Esophagus (tissue), 2 donors: ENCODE measurements around the gene CYFIP1. TPM values are rescaled to one million over a fixed set of nuclear protein-coding genes. Genes with fewer than 3 reads are reported as not detected.

Experiments
- H3K27ac ChIP-seq, 2 donors: one replicate each; pipeline ENCODE4 v1.5.1; 2013; ENCODE audit warnings: low read depth in 2 of 2, mild to moderate bottlenecking in 2 of 2, inconsistent platforms in 1 of 2, low read length in 1 of 2, moderate library complexity in 1 of 2
- H3K27me3 ChIP-seq, 2 donors: one replicate each; pipeline ENCODE4 v1.6.1; 2013; ENCODE audit warnings: low read length in 2 of 2, control low read depth in 1 of 2, mild to moderate bottlenecking in 1 of 2; ENCODE audit not compliant: insufficient read depth in 2 of 2, control insufficient read depth in 1 of 2
- H3K36me3 ChIP-seq, 2 donors: one replicate each; pipeline ENCODE4 v1.6.1; 2013; ENCODE audit warnings: low read length in 1 of 2; ENCODE audit not compliant: control insufficient read depth in 2 of 2, insufficient read depth in 2 of 2
- H3K4me1 ChIP-seq, 2 donors: one replicate each; pipeline ENCODE4 v1.6.1; 2013; ENCODE audit warnings: low read length in 1 of 2; ENCODE audit not compliant: control insufficient read depth in 2 of 2, insufficient read depth in 2 of 2
- H3K4me3 ChIP-seq, 2 donors: one replicate each; pipeline ENCODE4 v1.5.1; 2013; ENCODE audit warnings: low read length in 2 of 2, mild to moderate bottlenecking in 2 of 2, low read depth in 1 of 2, moderate library complexity in 1 of 2
- H3K9me3 ChIP-seq, 2 donors: one replicate each; pipeline ENCODE4 v1.6.1; 2013; ENCODE audit warnings: mild to moderate bottlenecking in 2 of 2, low read depth in 1 of 2, low read length in 1 of 2, moderate library complexity in 1 of 2; ENCODE audit not compliant: control insufficient read depth in 2 of 2, insufficient read depth in 1 of 2
- WGBS, 2 donors: extraction: QIAGEN DNeasy Blood & Tissue Kit; methylation state at CpG; one replicate each; pipeline ENCODE4 v1.1.7; 2013; 5-methylcytosine and 5-hydroxymethylcytosine counted together
- polyA plus RNA-seq, 2 donors: library from polyadenylated mRNA; stranded (reverse); fragments of 200-250 nt; gene quantifications; one replicate each; pipeline ENCODE4 v1.2.3, GENCODE V29; 2013
- donor health status: healthy with polysubstance abuse.
- donor health status: Bipolar disorder and iron deficiency.

The CYFIP1 gene
- polyA plus RNA-seq, 2 donors = 32.1 to 44.3 TPM

DNA sequence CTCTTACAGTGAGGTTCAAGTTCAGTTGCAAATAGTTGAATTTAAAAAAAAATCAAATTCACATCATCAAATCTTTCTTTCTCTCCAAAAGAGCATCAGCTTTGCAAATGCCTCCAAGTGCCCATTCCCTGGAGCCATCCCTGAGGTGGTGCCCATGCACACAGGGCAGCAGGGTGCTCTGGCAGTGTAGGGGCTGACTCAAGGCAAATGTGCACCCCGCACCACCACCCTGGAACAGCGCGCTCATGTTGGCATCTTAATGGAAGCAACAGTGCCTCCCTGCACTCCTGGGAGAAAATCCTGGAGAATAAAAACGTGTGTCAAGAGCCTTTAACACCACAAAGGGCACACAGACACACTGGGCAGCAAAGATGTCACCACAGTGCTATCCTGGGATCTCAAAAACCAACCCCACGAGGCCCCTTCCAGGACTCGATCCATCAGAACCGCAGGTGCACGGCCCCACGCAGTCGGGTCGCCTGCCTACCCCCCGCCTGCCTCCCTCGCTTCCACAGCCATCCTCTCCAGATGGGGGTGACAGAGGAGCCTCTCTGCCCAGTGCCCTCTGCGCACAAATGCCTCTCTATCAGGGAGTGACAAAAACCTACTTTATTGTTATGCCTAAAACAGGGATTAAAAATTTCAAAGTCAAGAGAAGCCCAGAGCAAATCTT, 90.9 kb downstream of the CYFIP1 start:
- 94% methylated on average over 14 of the region's 14 CpGs for WGBS, 2 donors
- Histone ChIP-seq H3K36me3 (peaks cover 11 to 32% of the 10 kb centered on the region in 2 donors), H3K4me1 (no peaks in the 10 kb centered on the region)

DNA sequence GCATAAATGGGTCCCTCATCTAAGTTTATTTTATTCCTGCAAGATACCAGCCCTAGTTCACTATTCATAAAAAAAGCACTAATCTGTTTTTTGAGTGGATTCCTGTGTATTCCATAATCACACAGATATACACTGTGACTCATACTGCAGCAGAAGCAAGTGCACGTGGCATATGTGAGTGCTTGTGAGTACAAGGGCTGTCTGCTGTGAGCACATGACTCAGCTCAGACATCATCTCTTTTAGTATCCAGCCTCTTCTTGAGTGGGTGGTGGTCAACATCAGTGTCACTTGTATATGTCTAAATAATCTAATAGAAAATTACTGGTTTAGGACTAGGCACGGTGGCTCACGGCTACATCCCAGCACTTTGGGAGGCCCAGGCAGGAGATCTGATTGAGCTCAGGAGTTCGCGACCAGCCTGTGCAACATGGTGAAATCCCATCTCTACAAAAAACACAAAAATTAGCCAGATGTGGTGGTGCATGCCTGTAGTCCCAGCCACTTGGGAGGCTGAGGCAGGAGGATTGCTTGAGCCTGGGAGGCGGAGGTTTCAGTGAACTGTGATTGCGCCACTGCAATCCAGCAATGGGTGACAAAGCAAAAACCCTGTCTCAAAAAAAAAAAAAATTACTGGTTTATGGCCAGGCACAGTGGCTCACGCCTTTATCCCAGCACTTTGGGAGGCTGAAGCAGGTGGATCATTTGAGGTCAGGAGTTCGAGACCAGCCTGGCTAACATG, 91.9 kb downstream of the CYFIP1 start:
- Histone ChIP-seq H3K9me3 (no peaks in the 10 kb centered on the region), H3K4me1 (no peaks in the 10 kb centered on the region), H3K27me3 (no peaks in the 10 kb centered on the region), H3K4me3 (no peak overlapping the region), H3K36me3 (peaks cover 11 to 26% of the 10 kb centered on the region in 2 donors), H3K27ac (no peak overlapping the region)
- 85 to 90% methylated on average over 9 of the region's 9 CpGs for WGBS, 2 donors

More for the DNA sequence above, 90.9 kb downstream of the CYFIP1 start:
- Histone ChIP-seq H3K27ac (no peak overlapping the region), H3K9me3 (no peaks in the 10 kb centered on the region), H3K27me3 (no peaks in the 10 kb centered on the region), H3K4me3 (no peak overlapping the region)

DNA sequence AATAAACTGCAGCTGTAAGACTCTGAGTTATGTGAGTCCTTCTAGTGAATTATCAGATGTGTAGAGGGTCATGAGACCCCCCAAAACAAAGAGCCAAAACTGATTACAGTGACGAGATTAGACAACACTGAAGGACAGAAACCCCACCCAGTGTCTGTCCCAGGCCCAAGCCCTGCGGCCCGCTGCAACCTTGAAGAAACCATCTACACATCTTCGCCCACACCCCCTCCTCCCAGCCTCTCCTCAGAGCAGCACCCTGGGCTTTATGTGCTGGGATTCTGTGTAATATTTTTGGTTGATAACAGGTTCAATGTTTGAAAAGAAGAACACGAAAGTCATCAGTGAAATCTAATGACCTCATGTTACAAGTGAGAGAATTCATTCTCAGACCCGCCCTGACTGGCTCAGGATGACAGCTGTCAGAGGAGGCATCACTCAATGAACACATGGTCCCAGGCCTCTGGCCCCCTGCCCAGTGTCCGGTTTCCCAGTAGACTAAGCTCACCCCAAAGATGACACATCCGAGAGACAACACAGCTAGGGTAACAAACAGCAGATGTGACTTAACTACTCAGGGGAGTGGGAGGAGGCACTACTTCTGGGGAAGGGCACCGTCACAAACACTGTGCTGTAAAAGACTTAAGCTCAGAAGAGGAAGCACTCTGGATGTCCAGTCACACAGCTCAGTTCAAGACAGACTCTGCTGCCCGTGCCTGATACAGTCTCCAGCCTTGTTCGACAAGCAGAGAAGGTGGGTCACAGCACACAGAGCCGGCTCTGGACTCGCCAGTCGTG, 92.8 kb downstream of the CYFIP1 start:
- peaks cover 10 to 25% of the 10 kb centered on the region in 2 donors for H3K36me3 ChIP-seq
- no peak overlapping the region for H3K4me3 ChIP-seq
- no peak overlapping the region for H3K27ac ChIP-seq
- no peaks in the 10 kb centered on the region for H3K4me1 ChIP-seq
- 84 to 87% methylated on average over 14 of the region's 14 CpGs for WGBS, 2 donors
- H3K9me3 ChIP-seq = no peaks in the 10 kb centered on the region
- H3K27me3 ChIP-seq = no peaks in the 10 kb centered on the region

DNA sequence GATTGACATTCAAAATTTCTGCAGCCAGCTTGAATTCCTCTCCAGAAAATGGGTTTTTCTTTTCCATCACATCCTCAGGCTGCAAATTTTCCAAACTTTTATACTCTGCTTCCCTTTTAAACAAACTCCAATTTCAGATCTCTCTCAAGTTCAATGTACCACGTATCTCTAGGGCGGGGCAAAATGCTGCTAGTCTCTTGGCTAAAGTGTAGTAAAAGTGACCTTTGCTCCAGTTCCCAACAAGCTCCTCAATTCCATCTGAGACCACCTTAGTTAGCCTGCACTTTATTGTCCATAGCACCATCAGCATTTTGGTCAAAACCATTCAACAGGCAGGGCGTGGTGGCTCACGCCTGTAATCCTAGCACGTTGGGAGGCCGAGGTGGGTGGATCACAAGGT, 95.0 kb downstream of the CYFIP1 start:
- WGBS, 2 donors = 91 to 97% methylated on average over 6 of the region's 6 CpGs

DNA sequence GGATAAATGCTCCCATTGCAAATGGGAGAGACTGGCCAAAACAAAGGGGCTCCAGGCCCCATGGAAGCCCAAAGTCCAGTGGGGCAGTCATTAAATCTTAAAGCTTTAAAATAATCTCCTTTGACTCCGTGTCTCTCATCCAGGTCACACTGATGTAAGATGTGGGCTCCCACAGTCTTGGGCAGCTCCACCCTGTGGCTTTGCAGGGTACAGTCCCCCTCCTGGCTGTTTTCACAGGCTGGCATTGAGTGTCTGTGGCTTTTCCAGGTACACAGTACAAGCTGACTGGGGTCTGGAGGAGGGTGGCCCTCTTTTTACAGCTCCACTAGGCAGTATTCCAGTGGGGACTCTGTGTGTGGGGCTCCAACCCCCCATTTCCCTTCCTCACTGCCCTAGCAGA, 95.8 kb downstream of the CYFIP1 start:
- Histone ChIP-seq H3K27ac (no peak overlapping the region), H3K4me3 (no peak overlapping the region), H3K4me1 (no peaks in the 10 kb centered on the region), H3K27me3 (no peaks in the 10 kb centered on the region), H3K9me3 (no peaks in the 10 kb centered on the region), H3K36me3 (peaks cover 0 to 38% of the 10 kb centered on the region in 2 donors)
- 56 to 84% methylated on average over 1 of the region's 1 CpG for WGBS, 2 donors

More for the DNA sequence above, 95.0 kb downstream of the CYFIP1 start:
- no peaks in the 10 kb centered on the region for H3K9me3 ChIP-seq
- no peak overlapping the region for H3K4me3 ChIP-seq
- no peak overlapping the region for H3K27ac ChIP-seq
- no peaks in the 10 kb centered on the region for H3K27me3 ChIP-seq
- H3K4me1 ChIP-seq = no peaks in the 10 kb centered on the region
- peaks cover 0 to 35% of the 10 kb centered on the region in 2 donors for H3K36me3 ChIP-seq

DNA sequence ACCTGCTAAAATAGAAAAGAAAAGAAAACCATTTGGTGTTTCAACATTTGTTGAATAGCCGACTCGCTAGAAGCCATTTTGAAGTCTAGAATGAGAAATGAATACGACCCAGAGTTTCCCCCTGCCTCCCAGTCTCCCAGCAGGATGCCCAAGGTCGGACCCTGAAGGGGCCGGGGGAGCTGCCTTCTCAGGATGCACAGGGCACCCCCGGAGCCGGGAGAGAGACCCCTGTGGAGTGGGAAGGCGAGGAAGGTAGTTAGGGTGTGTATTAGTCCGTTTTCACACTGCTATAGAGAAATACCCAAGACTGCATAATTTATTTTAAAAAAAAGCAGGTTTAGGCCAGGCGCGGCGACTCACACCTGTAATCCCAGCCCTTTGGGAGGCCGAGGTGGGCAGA, 97.0 kb downstream of the CYFIP1 start:
- Histone ChIP-seq H3K27me3 (no peaks in the 10 kb centered on the region), H3K4me3 (no peak overlapping the region), H3K9me3 (no peaks in the 10 kb centered on the region), H3K27ac (no peak overlapping the region), H3K4me1 (no peaks in the 10 kb centered on the region), H3K36me3 (peaks cover 0 to 40% of the 10 kb centered on the region in 2 donors)
- WGBS, 2 donors = 94 to 96% methylated on average over 13 of the region's 13 CpGs

DNA sequence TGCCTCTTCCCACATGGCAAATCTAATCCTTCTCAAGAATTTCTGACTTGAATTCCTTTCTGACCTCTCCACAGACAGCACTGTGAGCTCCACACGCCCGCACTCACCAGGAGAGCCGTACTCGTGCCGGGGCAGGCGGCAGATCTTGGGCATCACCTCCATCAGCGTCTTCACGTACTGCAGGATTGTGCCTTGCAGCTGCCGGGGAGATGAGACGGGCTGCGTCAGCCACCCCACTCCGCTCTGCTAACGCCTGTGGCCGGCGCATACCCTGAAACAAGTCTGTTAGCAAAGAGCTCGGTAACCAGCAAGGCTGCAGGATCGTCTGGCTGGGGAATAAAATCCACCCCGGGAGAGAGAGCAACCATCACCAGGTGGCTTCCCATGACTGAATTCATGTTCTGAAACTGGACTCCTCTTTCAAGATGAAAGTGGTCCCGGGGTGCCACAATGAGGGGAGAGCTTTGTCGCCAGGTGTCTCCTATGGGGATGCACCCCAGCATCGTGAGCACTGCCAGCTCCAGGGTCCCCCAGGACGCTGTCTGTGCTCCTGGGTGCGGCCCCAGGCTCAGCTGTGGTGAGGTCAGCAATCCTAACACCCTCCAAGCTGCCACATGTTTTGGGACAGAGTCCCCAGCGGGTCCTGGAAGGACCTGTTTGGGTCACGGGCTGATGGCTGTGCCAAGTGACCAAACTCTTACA, 98.3 kb downstream of the CYFIP1 start:
- Histone ChIP-seq H3K27me3 (no peaks in the 10 kb centered on the region), H3K4me3 (no peak overlapping the region), H3K4me1 (no peaks in the 10 kb centered on the region), H3K27ac (no peak overlapping the region), H3K9me3 (no peaks in the 10 kb centered on the region), H3K36me3 (peaks cover 5 to 45% of the 10 kb centered on the region in 2 donors)
- WGBS, 2 donors = 93 to 96% methylated on average over 25 of the region's 25 CpGs

DNA sequence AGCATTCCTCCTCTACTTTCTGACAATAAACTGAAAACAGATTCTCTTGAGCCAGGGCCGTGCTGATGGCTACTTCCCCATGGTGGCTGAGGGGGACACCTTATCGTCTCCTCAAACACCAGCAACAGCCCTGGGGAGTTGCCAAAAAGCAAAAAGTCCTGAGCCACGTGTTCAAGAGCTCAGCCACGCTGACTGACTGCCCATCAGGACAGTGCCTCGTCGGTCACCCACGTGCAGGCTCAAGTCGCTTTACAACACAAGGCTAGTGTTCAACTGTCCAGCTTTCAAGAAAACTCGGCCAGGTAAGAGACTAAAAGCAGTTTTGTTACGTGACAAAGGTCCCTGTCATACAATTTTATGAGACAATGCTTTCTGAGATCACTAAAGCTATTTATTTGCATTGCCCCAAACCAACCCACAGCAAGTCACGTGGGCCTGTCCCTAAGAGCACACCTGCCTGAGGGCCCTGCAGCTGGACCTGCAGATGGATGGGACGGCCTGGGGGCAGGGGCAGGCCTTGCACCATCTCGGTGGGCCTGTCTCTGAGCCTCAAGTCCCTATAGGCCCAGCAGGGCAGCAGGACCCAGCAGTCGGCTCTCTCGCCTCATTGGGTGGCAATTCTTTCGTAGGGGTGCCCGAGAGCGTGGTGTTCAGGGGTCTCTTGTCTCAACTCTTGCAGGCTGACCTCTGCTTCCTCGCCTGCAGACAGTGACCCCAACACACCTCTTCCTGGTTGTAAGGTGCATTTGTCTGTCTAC, 99.0 kb downstream of the CYFIP1 start:
- no peaks in the 10 kb centered on the region for H3K27me3 ChIP-seq
- H3K36me3 ChIP-seq = peaks cover 5 to 48% of the 10 kb centered on the region in 2 donors
- H3K9me3 ChIP-seq = no peaks in the 10 kb centered on the region
- 89 to 90% methylated on average over 19 of the region's 19 CpGs for WGBS, 2 donors
- no peak overlapping the region for H3K4me3 ChIP-seq
- H3K27ac ChIP-seq = no peak overlapping the region
- no peaks in the 10 kb centered on the region for H3K4me1 ChIP-seq
